ENCODE measurements around the gene CTNND1.

DNA sequence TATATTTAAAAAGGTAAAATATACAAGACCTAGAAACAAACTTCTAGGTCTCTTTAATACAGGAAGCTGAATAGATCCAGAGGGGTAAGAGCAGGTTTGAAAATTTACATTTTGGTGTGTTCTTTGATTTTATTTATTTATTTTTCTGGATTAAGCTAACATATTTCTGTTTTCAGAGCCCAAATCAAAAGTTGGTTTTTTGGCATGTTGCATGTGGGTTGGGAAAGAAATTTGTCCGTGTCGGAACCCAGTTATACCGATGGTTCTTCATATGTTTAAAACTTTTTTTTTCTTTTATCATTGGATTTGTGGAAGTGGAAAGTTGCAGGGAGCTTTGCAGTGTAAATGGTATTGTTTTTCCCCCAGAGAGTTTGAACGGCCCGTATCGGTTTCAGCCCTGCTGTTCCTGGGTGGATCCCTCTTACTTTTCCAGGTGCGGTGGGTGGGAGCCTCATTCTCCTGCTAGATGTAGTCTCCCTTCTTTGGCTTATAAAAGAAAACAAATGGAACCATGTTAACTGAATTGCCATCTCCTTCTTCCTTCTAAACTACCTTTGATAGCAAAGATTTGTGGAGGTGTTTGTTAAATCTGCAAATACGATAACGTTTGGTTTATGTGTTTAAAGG lies 746 bp downstream of the CTNND1 start:
- TF ChIP-seq, protein P1, sequence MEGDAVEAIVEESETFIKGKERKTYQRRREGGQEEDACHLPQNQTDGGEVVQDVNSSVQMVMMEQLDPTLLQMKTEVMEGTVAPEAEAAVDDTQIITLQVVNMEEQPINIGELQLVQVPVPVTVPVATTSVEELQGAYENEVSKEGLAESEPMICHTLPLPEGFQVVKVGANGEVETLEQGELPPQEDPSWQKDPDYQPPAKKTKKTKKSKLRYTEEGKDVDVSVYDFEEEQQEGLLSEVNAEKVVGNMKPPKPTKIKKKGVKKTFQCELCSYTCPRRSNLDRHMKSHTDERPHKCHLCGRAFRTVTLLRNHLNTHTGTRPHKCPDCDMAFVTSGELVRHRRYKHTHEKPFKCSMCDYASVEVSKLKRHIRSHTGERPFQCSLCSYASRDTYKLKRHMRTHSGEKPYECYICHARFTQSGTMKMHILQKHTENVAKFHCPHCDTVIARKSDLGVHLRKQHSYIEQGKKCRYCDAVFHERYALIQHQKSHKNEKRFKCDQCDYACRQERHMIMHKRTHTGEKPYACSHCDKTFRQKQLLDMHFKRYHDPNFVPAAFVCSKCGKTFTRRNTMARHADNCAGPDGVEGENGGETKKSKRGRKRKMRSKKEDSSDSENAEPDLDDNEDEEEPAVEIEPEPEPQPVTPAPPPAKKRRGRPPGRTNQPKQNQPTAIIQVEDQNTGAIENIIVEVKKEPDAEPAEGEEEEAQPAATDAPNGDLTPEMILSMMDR (IDR thresholded peaks at IDR 0.05), result no peak
- TF ChIP-seq POLR2A (IDR thresholded peaks at IDR 0.05), result no peak
